Activated CD4-positive, alpha-beta T cell treated with anti-CD3 and anti-CD28 coated beads for 4 hours (primary cell): Measurements from ENCODE around the gene TRIM67.
"Not testable (repeated sequence)": the region's sequence is repeated elsewhere in the genome, so short reads cannot be mapped to it uniquely, and the experiment has no call there.

Source experiments
- DNase-seq, 2 donors: peaks; one replicate each; pipeline ENCODE4 v3.0.0-alpha.2; 2020

The TRIM67 gene

GRCh38 chr1:231209531-231209930, 47.7 kb downstream of the TRIM67 start:
- DNase-seq: no peak

GRCh38 chr1:231210126-231210525, 48.3 kb downstream of the TRIM67 start:
- DNase-seq: no peak

- peak; percentile 85 to 92 for DNase-seq
Measured at GRCh38 chr1:231211005-231211857, 49.4 kb downstream of the TRIM67 start.

- DNase-seq: not testable (repeated sequence)
Measured at GRCh38 chr1:231212301-231212700, 50.4 kb downstream of the TRIM67 start.

GRCh38 chr1:231213831-231214573, 52.1 kb downstream of the TRIM67 start:
- no peak for DNase-seq

- DNase-seq: no peak
Measured at GRCh38 chr1:231214918-231215680, 53.2 kb downstream of the TRIM67 start.

GRCh38 chr1:231215681-231216385, 54.0 kb downstream of the TRIM67 start:
- no peak for DNase-seq

GRCh38 chr1:231216498-231216897, 54.6 kb downstream of the TRIM67 start:
- DNase-seq: no peak

GRCh38 chr1:231217056-231217455, 55.2 kb downstream of the TRIM67 start:
- no peak for DNase-seq

- no peak for DNase-seq
Measured at GRCh38 chr1:231218078-231218477, 56.2 kb downstream of the TRIM67 start.

- no peak for DNase-seq
Measured at GRCh38 chr1:231219422-231220401, 57.9 kb downstream of the TRIM67 start.

GRCh38 chr1:231220801-231221200, 58.9 kb downstream of the TRIM67 start:
- no peak for DNase-seq

- DNase-seq: no peak
Measured at GRCh38 chr1:231226156-231226555, 64.3 kb downstream of the TRIM67 start.

- DNase-seq: no peak
Measured at GRCh38 chr1:231231511-231231910, 69.7 kb downstream of the TRIM67 start.

GRCh38 chr1:231232870-231233734, 71.2 kb downstream of the TRIM67 start:
- DNase-seq: no peak

- no peak for DNase-seq
Measured at GRCh38 chr1:231233735-231234417, 72.0 kb downstream of the TRIM67 start.

- DNase-seq: no peak
Measured at GRCh38 chr1:231234506-231234905, 72.6 kb downstream of the TRIM67 start.

- DNase-seq: no peak
Measured at GRCh38 chr1:231235526-231236207, 73.8 kb downstream of the TRIM67 start.

- no peak for DNase-seq
Measured at GRCh38 chr1:231236208-231236591, 74.3 kb downstream of the TRIM67 start.
